Activated CD4-positive, alpha-beta T cell treated with anti-CD3 and anti-CD28 coated beads, Interleukin-2, amount 50 U/mL, for 1 hour (primary cell): ENCODE results near the gene FLNA.
"Not testable (repeated sequence)": the region's sequence is repeated elsewhere in the genome, so short reads cannot be mapped to it uniquely, and the experiment has no call there.

Experiments used
- DNase-seq: peaks from one replicate; pipeline ENCODE4 v3.0.0-alpha.2; 2020

FLNA gene

DNA sequence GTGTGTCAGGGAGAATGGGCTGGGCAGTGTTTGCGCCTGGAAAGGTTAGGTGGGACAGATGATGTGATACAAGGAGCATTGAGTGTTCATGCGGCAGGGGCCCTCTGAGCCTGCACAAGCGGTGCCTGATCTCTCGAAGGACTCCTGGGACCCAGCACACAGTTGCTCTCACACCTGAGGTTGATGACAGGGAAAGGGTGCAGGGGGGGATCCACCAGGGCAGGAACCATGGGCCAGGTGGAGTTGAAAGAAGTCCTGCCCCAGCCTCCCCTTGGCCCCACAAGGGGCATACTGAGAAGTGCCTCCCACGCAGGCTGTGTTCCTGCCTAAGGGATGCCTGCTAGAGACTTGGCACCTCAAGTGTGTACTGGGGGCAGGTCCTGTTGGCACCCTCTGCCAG is 45.8 kb downstream of the FLNA start:
- DNase-seq = no peak

DNA sequence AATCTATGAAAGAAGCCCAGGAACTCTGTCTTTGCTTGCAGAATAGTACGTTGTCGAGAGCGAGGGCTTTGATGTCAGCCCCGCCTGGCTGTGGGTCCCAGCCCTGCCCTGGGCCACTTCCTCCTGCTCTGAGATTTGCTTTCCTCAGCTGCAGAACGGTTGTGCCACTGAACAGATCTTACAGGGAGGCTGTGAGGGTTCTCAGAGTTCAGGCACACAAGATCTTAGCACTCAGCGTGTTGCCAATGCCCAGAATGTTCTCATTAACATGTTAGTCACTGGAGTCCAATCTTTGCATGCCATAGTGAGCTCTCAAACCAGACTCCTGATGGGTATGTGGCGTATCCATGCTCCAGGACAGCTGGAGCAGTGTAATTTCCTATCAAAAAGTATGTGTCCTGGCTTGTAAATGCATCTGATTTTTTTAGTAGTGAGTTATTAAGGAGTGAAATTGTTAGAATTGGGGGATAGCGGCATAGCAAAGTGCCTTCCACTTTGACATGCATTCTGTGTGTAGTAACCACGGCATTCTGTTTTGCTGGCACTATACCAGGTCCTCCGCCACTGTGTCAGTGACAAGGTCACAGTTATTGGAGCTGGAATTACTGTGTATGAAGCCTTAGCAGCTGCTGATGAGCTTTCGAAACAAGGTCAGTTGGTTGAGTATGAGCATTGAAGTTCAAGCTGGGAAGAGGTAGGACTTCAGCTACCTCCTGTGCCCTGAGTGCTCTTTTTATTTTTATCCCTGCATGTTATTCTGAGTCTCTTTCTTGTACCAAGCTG is 47.2 kb downstream of the FLNA start:
- peak; percentile 42 for DNase-seq

DNA sequence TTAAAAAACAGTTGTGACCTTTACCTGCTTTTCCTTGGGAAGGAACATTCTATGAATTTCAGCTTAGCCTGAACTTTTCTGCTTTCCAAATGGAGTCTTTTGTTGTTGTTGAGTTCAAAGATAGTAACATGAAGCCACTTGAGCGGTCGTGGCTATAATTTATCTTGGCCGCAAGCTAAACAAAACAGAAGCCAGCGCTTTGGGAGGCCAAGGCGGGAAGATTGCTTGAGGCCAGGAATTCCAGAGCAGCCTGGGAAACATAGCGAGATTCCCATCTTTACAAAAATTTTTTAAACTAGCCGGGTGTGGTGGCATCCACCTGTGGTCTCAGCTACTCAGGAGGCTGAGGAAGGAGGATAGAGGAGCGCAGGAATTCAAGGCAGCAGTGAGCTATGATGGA is 48.9 kb downstream of the FLNA start:
- no peak for DNase-seq

DNA sequence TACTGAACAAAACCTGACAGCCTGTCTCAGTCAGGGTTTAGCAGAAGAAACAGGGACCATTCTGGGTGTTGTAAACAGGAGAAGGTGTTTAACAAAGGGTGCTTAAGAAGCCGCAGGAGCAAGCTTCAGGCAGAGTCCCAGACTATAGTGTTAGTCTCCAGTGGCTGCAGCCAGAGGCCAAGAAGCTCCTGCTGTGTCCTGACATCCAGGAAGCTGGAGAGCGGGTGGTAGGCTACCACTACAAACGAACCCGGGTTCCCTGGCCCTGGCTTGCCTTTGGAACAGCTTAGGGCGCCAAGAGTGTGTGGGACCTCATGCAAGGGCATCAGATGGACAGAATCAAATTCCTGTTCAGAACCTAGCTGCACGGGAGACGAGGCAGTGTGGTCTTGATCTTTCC is 50.9 kb downstream of the FLNA start:
- DNase-seq = no peak

DNA sequence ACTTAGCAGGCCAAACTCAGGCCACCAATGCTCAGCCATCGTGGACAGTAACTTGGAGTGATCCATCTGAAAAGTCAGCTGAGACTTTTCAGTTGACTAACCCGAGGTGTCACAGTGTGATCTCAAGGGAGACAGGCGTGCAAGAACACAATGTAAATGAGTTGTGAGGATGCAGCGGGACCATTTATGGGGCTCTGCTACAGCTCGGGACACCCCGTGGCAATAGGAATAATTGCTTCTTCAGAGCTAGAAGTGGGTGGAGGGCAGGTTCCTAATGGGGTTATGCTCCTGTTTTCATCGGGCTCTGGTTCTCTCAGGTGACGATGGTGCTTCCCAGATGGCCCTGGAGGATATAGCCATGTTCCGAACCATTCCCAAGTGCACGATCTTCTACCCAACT is 51.5 kb downstream of the FLNA start:
- no peak for DNase-seq

DNA sequence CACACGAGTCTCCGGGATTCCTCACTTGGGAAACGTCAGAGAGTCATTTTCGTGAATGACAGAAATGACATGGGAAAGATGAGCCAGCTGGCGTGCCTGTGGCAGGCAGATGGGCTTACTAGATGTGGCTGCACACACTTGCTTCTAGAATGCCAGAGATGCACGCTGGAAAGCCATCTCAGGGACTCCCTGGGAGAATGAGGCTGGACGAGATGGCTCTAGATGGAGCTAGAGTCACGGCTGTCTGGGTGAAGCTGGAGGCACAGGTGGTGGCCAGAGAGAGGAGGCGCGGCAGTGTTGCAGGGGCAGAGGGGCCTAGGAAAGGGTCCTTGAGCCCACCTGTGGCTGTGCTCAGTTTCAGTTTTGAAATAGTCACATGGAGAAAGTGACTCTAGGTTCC is 52.8 kb downstream of the FLNA start:
- DNase-seq = no peak

DNA sequence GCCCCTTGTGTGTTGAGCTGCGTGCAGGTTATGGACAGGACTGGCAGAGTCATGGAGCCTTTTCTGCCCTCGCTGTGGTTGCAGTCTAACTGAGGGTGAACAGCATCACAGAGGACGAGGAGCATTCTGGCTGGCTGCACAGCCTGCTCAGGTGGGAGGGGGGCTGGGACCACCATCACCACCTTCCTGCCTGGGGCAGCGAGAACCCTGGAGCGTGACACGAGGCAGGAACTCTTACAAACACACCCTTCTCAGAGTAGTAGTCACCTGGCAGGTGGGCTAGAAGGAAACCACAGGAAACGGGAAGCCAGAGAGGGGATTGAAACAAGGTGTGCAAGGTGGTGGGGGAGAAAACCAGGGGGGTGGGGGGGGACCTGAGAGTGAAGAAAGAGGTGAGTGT is 53.3 kb downstream of the FLNA start:
- DNase-seq = no peak

DNA sequence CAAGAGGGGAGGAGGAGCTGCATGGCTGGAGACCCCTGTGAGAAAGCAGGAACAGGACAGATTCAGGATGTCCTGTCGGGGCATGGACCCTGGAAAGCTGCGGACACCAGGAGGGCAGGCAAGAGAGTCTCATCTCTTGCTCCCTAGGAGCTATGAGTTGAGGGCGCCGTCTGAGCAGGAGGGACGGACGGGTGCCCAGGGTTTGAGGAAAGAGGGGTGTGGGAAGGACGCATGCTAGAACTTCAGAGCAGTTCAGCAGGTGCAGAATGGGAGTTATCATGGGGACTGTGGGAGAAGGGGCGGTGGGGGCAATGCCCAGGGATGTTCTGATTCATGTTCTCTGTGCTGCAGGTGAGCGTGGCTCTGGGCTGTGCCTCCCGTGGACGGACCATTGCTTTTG is 54.0 kb downstream of the FLNA start:
- no peak for DNase-seq

DNA sequence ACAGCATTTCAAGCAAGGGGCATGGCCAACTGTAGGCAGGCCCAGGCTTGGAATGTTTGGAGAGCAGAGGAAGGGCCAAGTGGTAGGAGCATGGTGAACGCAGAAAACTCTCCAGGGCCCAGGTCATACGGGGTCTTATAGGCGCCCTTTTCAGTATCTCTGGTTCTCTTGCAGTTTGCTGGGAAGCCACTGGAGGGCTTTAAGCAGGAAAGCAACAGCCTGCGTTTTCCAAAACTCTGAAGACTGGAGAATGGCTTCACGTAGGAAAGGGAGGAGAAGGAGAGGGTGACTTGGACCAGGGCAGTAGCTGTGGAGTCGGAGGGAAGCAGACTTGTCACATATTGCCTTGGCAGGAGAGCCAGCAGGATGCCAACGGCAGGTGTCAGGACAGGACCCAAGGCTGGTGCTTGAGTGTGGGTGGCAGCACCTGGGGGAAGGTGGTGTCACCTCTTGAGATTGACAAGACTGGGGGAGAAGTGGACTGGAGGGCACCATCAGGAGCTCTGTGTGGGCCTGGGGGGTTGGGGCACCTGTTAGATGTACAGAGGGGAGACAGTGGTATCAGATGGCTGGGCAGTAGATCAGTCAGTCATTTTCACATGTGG is 56.9 kb downstream of the FLNA start:
- DNase-seq = no peak

DNA sequence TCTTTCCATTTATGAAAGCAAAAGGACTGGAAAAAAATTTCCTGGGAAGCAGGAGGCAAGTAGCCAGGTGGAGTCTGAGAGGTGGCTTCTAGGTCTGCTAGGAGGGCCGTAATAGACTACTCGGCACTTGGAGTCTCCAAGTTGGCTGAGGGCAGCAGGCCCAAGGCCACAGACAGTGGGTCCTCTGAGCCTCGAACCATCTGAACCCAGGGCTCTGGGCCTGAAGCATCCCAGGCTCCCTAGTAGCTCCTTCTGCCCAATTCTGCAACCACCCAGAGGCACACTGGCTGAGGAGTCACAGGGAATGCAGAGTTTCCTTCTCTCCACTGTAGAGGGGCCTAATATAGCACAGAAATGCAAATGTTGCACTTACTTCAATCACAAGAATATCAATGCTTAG is 59.0 kb downstream of the FLNA start:
- DNase-seq = no peak

DNA sequence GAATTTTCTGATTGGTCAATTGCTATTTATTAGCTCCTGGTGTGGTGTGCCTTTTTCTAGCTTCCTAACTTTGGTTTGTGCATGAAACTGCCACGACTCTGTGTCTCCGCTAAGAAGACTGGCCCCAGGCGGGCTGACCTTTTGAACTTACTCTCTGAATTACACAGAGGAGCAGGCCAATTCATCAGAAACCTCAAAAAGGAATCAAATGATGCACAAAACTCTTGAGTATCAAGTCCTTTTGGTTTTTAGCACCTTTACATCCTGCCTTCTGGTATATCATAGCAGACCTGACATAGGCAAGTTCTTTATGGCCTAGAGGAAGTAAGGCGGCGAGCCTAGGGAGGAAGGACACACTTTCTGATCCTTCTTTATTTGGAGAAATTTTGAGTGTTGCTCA is 61.3 kb downstream of the FLNA start:
- DNase-seq = no peak

DNA sequence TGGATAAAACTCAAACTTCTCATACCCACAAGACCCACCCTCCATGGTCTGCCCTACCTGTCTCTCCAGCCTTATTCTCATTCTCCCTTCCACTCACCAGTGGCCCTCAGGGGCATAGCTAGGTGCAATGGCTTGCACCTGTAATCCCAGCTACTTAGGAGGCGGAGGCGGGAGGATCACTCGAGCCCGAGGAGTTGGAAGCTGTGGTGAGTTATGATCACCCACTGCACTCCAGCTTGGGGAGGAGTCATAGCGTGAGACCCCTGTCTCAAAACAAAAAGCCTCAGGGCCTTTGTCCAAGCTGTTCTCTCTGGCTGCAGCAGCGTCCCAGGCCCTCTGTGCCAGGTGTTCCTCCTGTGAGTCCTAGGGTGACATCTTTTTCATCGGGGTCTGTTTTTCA is 62.3 kb downstream of the FLNA start:
- DNase-seq = no peak

DNA sequence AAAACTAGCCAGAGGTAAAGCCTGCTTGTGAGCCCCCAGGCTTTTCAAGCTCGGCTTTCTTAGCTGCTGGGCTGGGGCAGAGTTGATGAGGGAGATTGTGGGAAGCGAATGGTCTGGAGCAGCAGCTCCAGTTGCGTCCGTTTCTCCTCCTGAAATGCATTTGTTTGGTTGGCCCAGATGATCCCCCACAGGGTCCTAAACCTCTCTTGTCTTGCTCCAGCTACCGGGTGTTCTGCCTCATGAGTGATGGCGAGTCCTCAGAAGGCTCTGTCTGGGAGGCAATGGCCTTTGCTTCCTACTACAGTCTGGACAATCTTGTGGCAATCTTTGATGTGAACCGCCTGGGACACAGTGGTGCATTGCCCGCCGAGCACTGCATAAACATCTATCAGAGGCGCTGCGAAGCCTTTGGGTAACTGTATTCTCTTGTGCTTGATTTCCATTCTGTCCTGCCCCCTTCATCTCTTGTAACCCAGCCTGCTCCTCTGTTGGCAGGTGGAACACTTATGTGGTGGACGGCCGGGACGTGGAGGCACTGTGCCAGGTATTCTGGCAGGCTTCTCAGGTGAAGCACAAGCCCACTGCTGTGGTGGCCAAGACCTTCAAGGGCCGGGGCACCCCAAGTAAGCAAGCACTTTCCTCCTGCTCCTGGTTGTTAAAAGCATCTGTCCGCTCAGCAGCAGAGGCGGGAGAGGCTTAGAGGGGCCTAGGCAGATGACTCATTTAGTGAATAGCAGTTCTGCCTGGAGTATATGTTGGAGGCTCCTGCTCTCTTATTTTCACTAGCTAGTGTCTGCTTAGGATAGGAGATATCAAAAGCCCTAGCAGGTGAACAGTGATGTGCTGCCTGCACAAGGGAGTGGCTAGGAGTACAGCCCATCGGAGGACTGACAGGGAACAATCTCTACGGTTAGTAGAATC is 63.6 kb downstream of the FLNA start:
- no peak for DNase-seq

DNA sequence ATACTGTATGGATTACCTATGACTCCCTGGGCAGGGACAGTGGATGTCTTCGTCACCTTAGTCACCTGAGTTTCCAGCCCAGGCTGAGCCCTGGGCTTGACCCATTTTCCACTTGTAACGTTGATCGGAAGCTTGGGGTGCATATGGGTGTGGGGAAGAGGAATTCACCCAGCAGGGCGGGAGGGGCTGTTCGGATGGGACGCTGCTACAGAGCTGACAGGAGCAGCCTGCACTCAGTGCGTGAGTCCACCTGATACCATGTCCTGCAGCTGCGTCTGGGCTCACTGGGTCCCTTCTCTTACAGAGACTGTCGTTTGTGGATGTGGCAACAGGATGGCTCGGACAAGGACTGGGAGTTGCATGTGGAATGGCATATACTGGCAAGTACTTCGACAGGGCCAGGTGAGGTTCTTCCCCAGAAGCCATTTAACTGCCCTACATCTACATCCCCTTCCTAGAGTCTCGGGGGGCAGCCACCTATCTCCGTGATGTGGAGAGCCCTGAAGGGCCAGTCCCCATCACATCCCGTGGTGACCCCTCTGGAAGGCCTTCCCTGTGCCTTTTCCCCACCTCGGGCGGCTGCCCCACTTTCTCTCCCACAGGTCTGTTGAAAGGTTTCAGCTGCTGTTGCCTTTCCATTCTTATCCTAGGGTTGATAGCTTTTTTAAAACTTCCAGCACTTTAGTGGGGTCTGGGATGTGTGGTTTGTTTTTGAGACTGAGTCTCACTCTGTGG is 65.2 kb downstream of the FLNA start:
- no peak for DNase-seq

DNA sequence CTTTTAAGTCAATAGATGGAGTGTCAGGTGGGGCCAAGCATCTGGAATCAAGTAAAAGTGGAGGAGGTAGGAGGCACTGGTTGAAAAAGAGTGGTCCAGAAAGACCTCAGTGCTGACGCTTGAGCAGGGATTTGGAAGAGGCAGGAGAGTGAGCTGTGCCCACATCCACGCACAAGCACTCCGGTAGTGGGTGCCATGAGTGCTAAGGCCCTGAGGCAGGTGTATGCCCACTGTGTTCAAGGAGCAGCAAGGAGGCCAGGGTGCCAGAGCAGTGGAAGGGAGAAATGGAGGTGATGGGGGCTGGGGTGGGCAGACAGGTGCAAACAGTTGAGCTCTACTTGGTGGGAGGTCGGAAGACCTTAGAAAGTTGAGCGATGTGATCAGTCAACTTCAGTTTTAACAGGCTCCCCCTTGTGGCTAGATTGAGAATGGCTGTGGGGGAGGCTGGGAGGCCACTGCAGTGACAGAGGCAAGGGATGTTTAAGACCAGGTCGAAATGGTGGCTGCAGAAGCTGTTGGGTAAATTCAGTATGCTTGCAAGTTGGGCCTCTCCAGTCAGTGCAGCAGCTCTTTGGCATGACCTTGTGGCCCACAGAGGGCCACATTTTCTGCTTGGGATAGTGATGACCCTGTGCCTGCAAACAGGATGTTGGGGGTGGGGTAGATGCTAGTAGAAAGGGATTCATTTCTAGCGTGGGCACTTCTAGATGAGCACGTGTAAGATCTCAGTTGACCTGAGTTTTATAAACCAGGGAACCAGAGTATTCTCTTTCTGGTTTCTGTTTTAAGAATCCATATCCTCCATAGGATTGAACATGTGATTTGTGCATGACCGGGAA is 66.1 kb downstream of the FLNA start:
- peak; percentile 77 for DNase-seq

DNA sequence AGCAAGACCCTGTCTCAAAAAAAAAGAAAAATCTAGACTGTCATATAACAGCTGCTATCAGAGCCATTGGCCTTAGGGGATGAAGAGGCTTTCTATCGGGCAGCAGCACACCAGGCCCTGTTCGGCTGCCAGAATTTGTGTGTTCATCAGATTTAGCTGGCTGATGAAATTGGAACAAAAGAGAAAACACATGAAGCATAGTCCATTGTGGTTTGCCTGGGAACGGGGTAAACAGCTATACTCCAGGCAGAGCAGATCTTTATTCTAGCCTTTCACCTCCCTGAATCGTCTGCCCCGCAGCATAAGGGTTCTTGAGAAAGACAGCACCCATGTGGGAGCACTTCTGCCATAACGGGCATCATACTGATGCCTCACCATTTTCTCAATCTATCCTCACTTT is 67.2 kb downstream of the FLNA start:
- no peak for DNase-seq

DNA sequence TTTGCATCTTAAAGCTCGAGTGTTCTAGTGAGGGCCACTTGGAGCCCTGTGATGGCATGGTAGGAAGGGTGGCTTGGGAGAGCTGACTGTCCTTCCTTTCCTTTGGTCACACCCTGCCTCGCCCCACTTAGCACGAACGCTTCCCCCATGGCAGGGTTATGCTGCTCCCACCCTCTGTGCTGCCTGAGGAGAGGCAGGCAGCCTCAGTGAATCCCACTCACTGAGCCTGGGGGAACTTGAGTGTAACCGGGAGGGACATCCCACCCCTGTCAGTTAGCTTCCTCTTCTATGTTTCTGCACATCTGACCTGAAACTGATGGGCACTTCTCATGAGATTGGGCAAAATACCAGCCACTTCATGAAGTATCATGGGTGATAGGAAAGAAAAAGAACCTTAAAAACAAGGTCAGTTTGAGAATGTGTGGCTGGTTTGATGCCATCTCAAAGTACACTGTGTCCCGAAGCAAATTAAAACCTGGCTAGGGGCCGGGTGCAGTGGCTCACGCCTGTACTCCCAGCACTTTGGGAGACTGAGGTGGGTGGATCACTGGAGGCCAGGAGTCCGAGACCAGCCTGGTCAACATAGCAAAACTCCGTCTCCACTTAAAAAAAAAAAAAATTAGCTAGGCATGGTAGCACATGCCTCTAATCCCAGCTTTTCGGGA is 68.8 kb downstream of the FLNA start:
- no peak for DNase-seq

DNA sequence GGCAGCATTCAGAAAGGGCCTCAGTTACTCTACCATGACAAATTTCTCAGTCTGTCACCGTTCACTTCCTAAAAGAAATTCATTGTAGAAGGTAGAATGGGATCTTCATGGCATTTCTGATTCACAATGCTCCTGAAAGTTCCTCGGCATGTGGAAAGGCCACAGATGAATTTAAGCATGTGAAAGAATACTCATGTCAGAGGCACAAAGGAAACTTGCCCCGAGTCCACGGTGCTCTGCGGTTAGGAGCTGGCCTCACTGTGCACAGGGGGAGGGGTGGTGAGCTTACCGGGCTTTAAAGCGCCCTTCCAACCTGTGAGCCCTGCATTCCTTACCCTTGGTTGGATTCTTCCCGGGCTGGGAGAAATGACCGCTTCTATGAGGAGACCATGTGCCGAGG is 69.6 kb downstream of the FLNA start:
- DNase-seq = no peak

DNA sequence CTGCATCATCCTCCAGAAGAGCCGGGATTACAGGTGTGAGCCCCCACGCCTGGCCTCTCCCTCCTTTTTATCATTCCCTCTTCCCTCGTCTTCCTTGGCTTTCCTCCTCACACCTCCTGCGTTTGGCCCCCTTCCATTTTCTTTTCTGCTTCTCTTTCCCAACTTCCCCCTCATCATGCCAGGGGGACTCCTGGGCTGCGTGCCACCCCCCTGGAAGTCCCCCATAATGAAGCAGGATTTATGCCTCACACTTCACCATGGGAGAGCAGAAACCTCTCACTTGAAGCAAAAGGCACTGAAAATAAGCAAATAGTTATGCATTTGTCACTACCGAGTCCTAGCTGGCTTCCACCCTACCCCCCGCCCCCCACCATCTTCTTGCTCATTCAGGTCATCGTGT is 71.0 kb downstream of the FLNA start:
- DNase-seq = no peak

DNA sequence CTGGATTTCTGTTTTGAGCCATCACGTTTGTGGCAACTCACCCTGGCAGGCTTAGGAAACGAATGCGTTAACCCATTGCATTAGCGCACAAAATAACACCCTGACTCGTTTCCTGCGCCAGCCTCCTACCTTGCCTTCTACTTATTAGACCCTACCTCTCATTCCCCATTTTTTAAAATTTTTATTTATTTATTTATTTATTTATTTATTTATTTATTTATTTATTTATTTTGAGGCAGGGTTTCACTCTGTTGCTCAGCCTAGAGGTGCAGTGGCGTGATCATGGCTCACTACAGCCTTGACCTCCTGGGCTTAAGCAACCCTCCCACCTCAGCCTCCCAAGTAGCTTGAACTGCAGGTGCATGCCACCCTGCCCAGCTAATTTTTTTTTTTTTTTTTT is 71.4 kb downstream of the FLNA start:
- DNase-seq = not testable (repeated sequence)

DNA sequence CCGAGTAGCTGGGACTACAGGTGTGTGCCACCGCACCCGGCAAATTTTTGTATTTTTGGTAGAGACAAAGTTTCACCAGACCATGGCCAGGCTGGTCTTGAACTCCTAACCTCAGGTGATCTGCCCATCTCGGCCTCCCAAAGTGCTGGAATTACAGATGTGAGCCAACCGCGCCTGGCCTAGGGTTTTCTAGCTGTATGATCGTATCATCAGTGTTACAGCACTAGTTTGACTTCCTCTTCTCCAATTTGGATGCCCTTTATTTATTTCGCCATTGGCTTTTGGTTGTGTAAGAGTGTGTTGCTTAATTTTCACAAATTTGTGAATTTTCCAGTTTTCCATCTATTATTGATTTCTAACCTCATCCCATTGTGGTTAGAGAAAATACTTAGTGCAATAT is 73.6 kb downstream of the FLNA start:
- no peak for DNase-seq
